ENCODE data around the gene NRAS. TPM values are rescaled to one million over a fixed set of nuclear protein-coding genes. Genes with fewer than 3 reads are reported as not detected.
"Not testable (repeated sequence)": the region's sequence is repeated elsewhere in the genome, so short reads cannot be mapped to it uniquely, and the experiment has no call there.

Gene NRAS
- total RNA-seq, 6 experiments from 2014 or later: 10.4 to 24.5 (median 16.3) TPM

GRCh38 chr1:114756949-114757454, 40.4 kb upstream of the NRAS start:
- TF ChIP-seq POLR2A (IDR thresholded peaks at IDR 0.05) (no peak), CTCF (IDR thresholded peaks at IDR 0.05) (no peak)

GRCh38 chr1:114756009-114756892, 39.7 kb upstream of the NRAS start:
- H3K27me3 ChIP-seq: no peaks in the 10 kb centered on the region
- 9% methylated on average over 14 of the region's 14 CpGs for WGBS (ENCODE audit: insufficient coverage, low coverage, low lambda C conversion rate, missing lambda C conversion rate)
- intact Hi-C loops (cut with DNase I): no loop called here
- peak overlapping the region; percentile 83 to 86 (median 83) for H3K4me3 ChIP-seq
- H3K4me1 ChIP-seq: peaks cover 0 to 52% (median 21%) of the 10 kb centered on the region in 4 donors
- no peaks in the 10 kb centered on the region for H3K9me3 ChIP-seq
- TF ChIP-seq POLR2A (IDR thresholded peaks at IDR 0.05) (no peak), CTCF (IDR thresholded peaks at IDR 0.05) (no peak)
- ATAC-seq (peak in 1 of 4 donors; percentile 4), DNase-seq (no peak)
- no peaks in the 10 kb centered on the region for H3K36me3 ChIP-seq
- H3K27ac ChIP-seq: peak overlapping the region; percentile 19 to 100 (median 99)

More at GRCh38 chr1:114756949-114757454, 40.4 kb upstream of the NRAS start:
- DNase-seq (peak; percentile 54 to 56 (median 55)), ATAC-seq (peak; percentile 2 to 30 (median 24))
- intact Hi-C loops (cut with DNase I): no loop called here
- Histone ChIP-seq H3K4me3 (peak overlapping the region; percentile 83 to 86 (median 83)), H3K27ac (peak overlapping the region; percentile 99 to 100 (median 100)), H3K4me1 (peaks cover 0 to 45% (median 16%) of the 10 kb centered on the region in 4 donors), H3K9me3 (no peaks in the 10 kb centered on the region), H3K27me3 (no peaks in the 10 kb centered on the region), H3K36me3 (no peaks in the 10 kb centered on the region)
- WGBS (ENCODE audit: insufficient coverage, low coverage, low lambda C conversion rate, missing lambda C conversion rate): 0% methylated on average over 12 of the region's 17 CpGs

GRCh38 chr1:114755006-114755931, 38.7 kb upstream of the NRAS start:
- Histone ChIP-seq H3K4me1 (peaks cover 0 to 60% (median 21%) of the 10 kb centered on the region in 4 donors), H3K36me3 (no peaks in the 10 kb centered on the region), H3K27ac (peak overlapping the region in 2 of 3 donors; percentile 17 to 100), H3K4me3 (peak overlapping the region; percentile 83 to 86 (median 83)), H3K27me3 (no peaks in the 10 kb centered on the region), H3K9me3 (no peaks in the 10 kb centered on the region)
- no peak for DNase-seq
- intact Hi-C loops (cut with DNase I): no loop called here
- 36% methylated on average over 7 of the region's 7 CpGs for WGBS (ENCODE audit: insufficient coverage, low coverage, low lambda C conversion rate, missing lambda C conversion rate)
- no peak for TF ChIP-seq CTCF (IDR thresholded peaks at IDR 0.05)
- no peak for ATAC-seq

GRCh38 chr1:114753702-114754101, 37.1 kb upstream of the NRAS start:
- H3K36me3 ChIP-seq; H3K27me3 ChIP-seq; DNase-seq; H3K27ac ChIP-seq; H3K4me3 ChIP-seq; H3K9me3 ChIP-seq; intact Hi-C loops (cut with DNase I); ATAC-seq: not testable (repeated sequence)
- WGBS (ENCODE audit: insufficient coverage, low coverage, low lambda C conversion rate, missing lambda C conversion rate): 77% methylated on average over 4 of the region's 6 CpGs
- H3K4me1 ChIP-seq: peaks cover 0 to 65% (median 21%) of the 10 kb centered on the region in 4 donors

Data from right lobe of liver (tissue), 6 donors.